Kidney epithelial cell (primary cell): ENCODE measurements around the gene TRAPPC11. TPM values are rescaled to one million over a fixed set of nuclear protein-coding genes. Genes with fewer than 3 reads are reported as not detected.

ENCODE experiments used
- DNase-seq: peaks from one replicate; pipeline ENCODE4 v3.0.0-alpha.2; 2010; ENCODE audit warnings: low read depth
- H3K27me3 ChIP-seq: 2 replicates; pipeline ENCODE4 v1.6.0; 2011; ENCODE audit warnings: low read length; ENCODE audit not compliant: control insufficient read depth, insufficient read depth
- H3K36me3 ChIP-seq: 2 replicates; pipeline ENCODE4 v1.5.1; 2011; ENCODE audit warnings: low read length; ENCODE audit not compliant: control insufficient read depth, insufficient read depth
- H3K4me3 ChIP-seq: 2 replicates; pipeline ENCODE4 v1.5.1; 2011; ENCODE audit warnings: low read depth, mild to moderate bottlenecking, control low read depth, low read length
- CTCF ChIP-seq: IDR thresholded peaks from 2 replicates; pipeline ENCODE4 v1.5.1; 2011; ENCODE audit warnings: mild to moderate bottlenecking, moderate library complexity, low read length, control low read depth, inconsistent platforms; ENCODE audit not compliant: insufficient read depth, poor library complexity, severe bottlenecking
- total RNA-seq: library from RNA; depleted of rRNA; stranded (reverse); fragments of >200 nt; gene quantifications from 2 replicates; pipeline ENCODE4 v1.2.3, GENCODE V29; 2015

Gene TRAPPC11
- total RNA-seq, 1 donor from 2014 or later = 30.3 TPM

GRCh38 chr4:183670960-183671555 lies 12.0 kb downstream of the TRAPPC11 start:
- no peaks in the 10 kb centered on the region for H3K27me3 ChIP-seq
- no peak overlapping the region for H3K4me3 ChIP-seq
- TF ChIP-seq CTCF = no peak
- H3K36me3 ChIP-seq = peaks cover 3% of the 10 kb centered on the region
- no peak for DNase-seq

GRCh38 chr4:183674153-183674552 lies 15.1 kb downstream of the TRAPPC11 start:
- Histone ChIP-seq H3K27me3 (no peaks in the 10 kb centered on the region), H3K36me3 (peaks cover 1% of the 10 kb centered on the region)
- TF ChIP-seq CTCF = no peak

GRCh38 chr4:183675625-183676024 lies 16.5 kb downstream of the TRAPPC11 start:
- Histone ChIP-seq H3K36me3 (no peaks in the 10 kb centered on the region), H3K4me3 (no peak overlapping the region), H3K27me3 (no peaks in the 10 kb centered on the region)
- TF ChIP-seq CTCF = no peak
- no peak for DNase-seq

More at GRCh38 chr4:183674153-183674552, 15.1 kb downstream of the TRAPPC11 start:
- DNase-seq = no peak
- no peak overlapping the region for H3K4me3 ChIP-seq

GRCh38 chr4:183681119-183681518 lies 22.0 kb downstream of the TRAPPC11 start:
- Histone ChIP-seq H3K36me3 (no peaks in the 10 kb centered on the region), H3K27me3 (no peaks in the 10 kb centered on the region), H3K4me3 (no peak overlapping the region)
- DNase-seq = no peak
- TF ChIP-seq CTCF = no peak

GRCh38 chr4:183686461-183686860 lies 27.4 kb downstream of the TRAPPC11 start:
- no peak for DNase-seq
- TF ChIP-seq CTCF = no peak
- Histone ChIP-seq H3K36me3 (no peaks in the 10 kb centered on the region), H3K4me3 (no peak overlapping the region), H3K27me3 (no peaks in the 10 kb centered on the region)

- no peak for TF ChIP-seq CTCF
- DNase-seq = no peak
- no peaks in the 10 kb centered on the region for H3K36me3 ChIP-seq
- no peak overlapping the region for H3K4me3 ChIP-seq
- no peaks in the 10 kb centered on the region for H3K27me3 ChIP-seq
Measured at GRCh38 chr4:183688216-183688615, 29.1 kb downstream of the TRAPPC11 start.
